Retinal pigment epithelial cell (primary cell): ENCODE results near the gene KRT4.

ENCODE experiments used
- DNase-seq: peaks from one replicate; pipeline ENCODE4 v3.0.0-alpha.2; 2010; ENCODE audit warnings: low read depth
- H3K4me3 ChIP-seq: 2 replicates; pipeline ENCODE4 v1.5.1; 2011; ENCODE audit warnings: mild to moderate bottlenecking, low read length, control low read depth, moderate library complexity
- TF ChIP-seq, protein P1 (sequence below): conservative IDR thresholded peaks from 2 replicates; pipeline ENCODE4 v1.5.1; 2011; ENCODE audit warnings: low read depth, low read length, control low read depth, inconsistent platforms

Gene KRT4

DNA sequence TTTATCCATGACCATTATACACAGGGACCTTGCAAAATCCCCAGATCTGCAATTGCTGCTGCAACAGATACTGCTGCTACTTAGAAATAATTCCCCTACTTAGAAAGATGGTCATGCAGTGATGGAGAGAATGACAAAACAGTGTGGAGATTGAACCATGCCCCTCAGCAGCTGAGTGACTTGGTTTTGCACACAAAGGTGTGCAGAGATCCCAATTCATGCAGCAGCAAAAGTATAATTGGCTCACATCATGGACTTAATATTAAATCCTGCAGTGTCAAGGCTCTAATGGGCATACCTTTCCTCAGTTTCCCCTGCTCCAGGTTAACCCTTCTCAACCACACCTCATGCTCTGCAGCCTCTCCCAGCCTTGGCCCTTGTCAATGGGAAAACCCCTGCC, 37.9 kb upstream of the KRT4 start:
- DNase-seq = no peak
- no peak overlapping the region for H3K4me3 ChIP-seq
- TF ChIP-seq, protein P1, sequence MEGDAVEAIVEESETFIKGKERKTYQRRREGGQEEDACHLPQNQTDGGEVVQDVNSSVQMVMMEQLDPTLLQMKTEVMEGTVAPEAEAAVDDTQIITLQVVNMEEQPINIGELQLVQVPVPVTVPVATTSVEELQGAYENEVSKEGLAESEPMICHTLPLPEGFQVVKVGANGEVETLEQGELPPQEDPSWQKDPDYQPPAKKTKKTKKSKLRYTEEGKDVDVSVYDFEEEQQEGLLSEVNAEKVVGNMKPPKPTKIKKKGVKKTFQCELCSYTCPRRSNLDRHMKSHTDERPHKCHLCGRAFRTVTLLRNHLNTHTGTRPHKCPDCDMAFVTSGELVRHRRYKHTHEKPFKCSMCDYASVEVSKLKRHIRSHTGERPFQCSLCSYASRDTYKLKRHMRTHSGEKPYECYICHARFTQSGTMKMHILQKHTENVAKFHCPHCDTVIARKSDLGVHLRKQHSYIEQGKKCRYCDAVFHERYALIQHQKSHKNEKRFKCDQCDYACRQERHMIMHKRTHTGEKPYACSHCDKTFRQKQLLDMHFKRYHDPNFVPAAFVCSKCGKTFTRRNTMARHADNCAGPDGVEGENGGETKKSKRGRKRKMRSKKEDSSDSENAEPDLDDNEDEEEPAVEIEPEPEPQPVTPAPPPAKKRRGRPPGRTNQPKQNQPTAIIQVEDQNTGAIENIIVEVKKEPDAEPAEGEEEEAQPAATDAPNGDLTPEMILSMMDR = no peak

DNA sequence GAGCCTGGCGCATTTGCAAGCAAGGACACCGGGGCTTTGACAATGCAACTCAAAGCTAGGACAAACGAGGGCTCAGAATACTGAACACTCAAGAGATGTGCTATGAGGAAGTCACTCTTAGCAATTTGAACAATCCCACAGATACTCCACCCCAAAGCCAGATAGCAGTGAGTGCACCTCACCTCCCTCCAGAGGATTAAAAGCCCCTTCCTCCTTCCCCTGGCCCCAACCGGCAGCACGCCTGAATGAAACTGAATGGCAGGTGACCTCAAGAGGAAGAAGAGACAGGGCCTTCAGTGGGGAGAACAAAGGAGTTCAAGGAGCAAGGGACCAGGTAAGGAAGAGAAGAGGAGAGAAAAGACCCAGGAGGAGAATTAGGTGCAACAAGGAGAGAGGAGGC, 36.8 kb upstream of the KRT4 start:
- TF ChIP-seq, protein P1 = no peak
- H3K4me3 ChIP-seq = no peak overlapping the region
- no peak for DNase-seq

DNA sequence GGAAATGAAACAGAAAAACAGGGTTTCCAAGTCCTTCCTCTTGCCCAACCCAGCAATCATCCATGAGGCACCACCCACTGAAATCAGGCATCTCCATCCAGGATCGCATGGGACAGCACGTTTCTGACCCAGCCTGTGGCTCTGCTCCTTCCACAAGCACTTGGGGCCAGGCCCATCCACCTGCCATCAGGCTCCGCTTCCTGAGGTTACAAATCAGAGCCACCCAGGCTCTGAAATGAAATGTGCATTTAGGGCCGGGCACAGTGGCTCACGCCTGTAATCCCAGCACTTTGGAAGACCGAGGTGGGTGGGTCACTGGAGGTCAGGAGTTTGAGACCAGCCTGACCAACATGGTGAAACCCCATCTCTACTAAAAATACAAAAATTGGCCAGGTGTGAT, 35.6 kb upstream of the KRT4 start:
- H3K4me3 ChIP-seq = no peak overlapping the region
- TF ChIP-seq, protein P1 = no peak
- no peak for DNase-seq

DNA sequence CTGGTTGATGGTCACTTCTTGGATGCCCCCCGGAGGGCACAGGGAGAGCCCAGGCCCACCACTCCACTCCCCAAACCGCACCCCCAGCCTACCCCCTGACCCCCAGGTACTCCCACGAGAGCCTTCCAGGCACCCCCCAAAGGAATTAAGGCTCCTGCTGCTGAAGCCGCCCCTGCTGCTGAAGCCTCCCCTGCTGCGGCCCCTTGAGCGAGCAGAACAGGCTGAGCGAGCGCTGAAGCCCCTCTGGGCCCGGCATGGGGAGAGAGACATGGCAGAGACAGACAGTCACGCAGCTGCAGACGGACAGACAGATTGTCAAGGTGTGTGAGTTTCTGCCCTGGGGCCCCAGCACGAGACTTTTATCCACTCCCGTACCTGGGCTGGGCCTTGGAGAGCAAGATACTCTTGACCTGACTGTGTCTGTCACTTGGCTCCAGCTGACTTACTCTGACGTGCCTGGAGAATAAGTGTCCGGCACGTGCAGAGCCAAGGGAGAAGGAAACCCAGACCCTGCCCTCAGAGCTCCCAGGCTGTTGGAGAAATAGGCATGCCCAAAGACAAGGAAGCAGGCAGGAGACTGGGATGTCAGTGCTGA, 34.8 kb upstream of the KRT4 start, which contains the start of gene KRT78:
Gene KRT78, minus strand, starts transcription at position 334 of the 595 bp plus-strand sequence. Its CDS starts 64 bp downstream, at position 270.
- no peak within 1 kb of the TSS for H3K4me3 ChIP-seq
- DNase-seq = no peak
- TF ChIP-seq, protein P1 = no peak

DNA sequence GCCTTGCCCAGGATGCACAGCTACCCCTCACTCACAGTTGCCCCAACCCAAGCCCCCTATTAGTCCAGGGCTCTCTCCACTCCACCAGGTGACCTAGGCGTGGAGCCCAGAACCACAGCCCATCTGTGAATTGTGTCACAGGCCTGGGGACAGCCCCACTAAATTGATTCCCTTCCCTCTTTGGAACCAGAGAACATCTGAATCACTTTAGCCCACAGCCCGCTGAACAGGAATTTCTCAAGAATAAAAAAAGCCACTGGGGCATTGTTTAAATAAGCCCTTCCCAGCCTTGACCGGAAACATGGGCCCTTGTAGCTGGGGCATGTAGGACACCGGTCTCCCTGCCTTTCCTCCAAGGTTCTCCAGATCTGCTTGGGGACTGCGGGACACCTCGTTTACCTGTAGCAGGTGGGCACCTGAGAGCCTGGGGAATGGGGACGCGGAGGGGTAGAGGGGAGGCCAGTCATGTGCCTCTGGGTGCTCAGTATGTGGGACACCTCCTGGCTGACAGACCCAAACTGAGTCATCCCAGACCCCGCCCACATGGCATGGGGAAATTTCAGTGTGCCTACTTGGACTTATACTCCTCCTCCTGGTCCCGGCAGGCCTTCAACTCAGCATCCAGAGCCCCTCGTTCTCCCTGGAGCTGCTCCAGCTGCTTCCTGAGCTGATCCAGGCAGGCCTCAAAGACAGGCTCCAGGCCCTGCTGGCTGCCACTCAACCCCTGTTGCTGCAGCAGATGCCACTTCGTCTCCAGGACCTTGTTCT, 33.6 kb upstream of the KRT4 start:
- TF ChIP-seq, protein P1 = no peak
- no peak overlapping the region for H3K4me3 ChIP-seq
- no peak for DNase-seq

DNA sequence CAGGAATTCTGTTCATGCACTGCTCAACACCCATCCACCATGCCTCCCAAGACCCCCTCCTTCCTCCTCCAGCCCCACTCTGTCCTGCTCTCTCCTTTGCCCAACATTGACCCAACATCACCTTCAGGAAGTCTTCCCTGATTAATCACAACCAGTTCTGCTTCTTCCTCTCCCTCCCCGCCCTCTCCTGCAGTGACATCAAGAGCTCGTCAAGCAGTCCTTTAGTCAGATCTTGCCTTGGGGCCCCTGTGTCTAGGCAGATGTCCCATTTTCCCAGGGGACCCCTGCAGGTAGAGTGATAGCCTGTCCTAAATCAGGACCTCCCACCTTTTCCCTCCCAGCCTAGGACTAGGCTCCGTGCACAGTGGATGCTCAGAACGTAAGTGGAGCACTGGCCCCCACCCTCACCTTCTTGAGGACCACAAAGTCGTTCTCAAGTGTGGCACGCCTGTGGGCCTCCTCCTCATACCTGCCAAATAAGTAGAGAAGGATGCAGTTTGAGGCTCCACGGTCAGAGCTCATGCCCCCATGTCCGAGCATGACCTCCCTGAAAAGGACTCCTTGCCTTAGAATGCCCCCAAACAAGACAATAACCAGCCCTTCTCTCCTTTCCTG, 32.5 kb upstream of the KRT4 start:
- no peak overlapping the region for H3K4me3 ChIP-seq
- TF ChIP-seq, protein P1 = no peak
- DNase-seq = no peak
